SH-SY5Y (cell line): ENCODE data around the gene AXIN1.

ENCODE experiments used
- GATA2 ChIP-seq: IDR thresholded peaks from 2 replicates; pipeline ENCODE4 v1.6.1; 2011; ENCODE audit warnings: mild to moderate bottlenecking, low read depth, low read length
- GATA3 ChIP-seq: IDR thresholded peaks from 2 replicates; pipeline ENCODE4 v1.6.1; 2011; ENCODE audit warnings: low read depth, mild to moderate bottlenecking, low read length, moderate library complexity

DNA sequence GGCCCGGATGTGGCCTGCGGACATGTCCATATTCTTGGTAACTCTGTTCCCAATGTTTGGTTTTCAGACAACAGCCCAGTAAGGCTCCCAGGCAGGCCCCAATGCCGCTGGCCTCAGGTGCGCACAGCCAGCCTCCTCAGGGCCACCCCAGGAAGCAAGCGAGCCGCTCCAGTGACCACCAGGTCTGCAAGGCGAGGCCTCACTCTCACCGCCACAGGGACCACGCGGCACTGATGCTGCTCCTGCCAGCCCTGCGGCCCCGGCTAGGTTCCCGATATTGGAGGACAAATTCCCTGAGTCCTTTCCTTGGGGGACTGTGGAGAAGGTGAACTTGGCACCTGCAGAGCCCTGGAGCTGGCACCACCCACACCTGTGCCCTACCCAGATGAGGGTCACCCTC, 50.6 kb downstream of the AXIN1 start:
- no peak for TF ChIP-seq GATA3
- no peak for TF ChIP-seq GATA2
